GM12872 (cell line): Measurements from ENCODE around the gene SLC7A4.

Experiments used
- TF ChIP-seq, protein P1 (sequence below): IDR thresholded peaks from 3 replicates; pipeline ENCODE4 v1.5.1; 2011; ENCODE audit warnings: low read depth, mild to moderate bottlenecking, low read length, moderate library complexity; ENCODE audit not compliant: insufficient read depth

Gene SLC7A4

DNA sequence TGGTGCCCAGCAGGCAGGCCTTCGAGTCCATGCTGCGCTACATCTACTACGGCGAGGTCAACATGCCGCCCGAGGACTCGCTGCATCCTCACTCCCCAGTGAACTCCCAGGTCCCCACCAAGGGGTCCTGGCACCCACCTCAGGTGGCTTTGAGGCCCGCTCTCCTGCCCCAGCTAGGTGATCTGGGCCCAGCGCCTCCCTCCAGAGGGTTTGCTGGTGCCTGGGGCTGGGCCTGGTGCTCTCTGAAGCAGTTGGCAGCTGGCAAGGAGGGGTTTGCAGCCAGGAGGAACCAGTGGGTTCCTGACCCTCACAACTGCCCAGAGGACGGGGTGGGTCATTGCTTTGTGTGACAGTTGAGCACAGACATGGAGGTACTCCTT, 36.3 kb downstream of the SLC7A4 start:
- TF ChIP-seq, protein P1, sequence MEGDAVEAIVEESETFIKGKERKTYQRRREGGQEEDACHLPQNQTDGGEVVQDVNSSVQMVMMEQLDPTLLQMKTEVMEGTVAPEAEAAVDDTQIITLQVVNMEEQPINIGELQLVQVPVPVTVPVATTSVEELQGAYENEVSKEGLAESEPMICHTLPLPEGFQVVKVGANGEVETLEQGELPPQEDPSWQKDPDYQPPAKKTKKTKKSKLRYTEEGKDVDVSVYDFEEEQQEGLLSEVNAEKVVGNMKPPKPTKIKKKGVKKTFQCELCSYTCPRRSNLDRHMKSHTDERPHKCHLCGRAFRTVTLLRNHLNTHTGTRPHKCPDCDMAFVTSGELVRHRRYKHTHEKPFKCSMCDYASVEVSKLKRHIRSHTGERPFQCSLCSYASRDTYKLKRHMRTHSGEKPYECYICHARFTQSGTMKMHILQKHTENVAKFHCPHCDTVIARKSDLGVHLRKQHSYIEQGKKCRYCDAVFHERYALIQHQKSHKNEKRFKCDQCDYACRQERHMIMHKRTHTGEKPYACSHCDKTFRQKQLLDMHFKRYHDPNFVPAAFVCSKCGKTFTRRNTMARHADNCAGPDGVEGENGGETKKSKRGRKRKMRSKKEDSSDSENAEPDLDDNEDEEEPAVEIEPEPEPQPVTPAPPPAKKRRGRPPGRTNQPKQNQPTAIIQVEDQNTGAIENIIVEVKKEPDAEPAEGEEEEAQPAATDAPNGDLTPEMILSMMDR: no peak

DNA sequence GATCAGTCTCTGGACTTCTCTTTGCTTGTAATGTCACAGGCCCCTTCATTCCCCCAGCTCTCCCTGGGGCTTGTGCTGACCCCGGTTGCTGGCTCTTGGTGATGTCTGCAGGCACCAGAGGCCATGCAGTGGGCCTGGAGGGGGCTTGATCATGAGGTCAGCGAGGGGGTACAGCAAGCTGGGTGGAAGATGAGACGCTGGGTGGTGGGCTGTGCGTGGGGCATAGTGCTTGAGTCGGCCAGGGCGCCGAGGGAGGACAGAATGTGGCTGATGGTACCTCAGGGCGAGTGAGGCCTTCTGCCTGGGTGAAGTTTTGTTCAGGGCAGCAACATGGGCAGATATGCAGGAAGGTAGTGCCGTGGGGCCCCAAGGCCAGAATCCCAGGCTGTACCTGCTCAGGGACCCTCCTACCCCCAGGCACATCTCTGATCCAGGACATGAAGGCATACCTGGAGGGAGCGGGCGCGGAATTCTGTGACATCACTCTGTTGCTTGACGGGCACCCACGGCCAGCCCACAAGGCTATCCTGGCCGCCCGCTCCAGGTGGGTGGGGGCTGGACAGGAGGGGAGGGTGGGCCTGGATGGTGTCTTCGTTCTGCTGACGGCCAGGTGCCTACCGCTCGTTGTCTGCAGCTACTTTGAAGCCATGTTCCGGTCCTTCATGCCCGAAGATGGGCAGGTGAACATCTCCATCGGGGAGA, 36.9 kb downstream of the SLC7A4 start:
- TF ChIP-seq, protein P1: no peak

DNA sequence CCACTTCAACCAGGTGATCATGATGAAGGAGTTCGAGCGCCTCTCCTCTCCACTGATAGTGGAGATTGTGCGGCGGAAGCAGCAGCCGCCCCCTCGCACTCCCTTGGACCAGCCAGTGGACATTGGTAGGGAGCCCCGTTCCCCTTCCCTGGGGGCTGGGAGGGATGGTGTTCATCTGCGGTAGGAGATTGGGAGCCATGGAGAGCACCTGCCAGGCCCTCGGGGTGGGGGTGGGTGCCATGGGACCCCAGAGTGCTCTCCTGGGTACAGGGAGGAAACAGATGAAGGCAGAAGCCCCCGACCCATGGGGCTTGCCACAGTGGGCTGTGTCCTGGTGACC, 37.5 kb downstream of the SLC7A4 start:
- TF ChIP-seq, protein P1: no peak

DNA sequence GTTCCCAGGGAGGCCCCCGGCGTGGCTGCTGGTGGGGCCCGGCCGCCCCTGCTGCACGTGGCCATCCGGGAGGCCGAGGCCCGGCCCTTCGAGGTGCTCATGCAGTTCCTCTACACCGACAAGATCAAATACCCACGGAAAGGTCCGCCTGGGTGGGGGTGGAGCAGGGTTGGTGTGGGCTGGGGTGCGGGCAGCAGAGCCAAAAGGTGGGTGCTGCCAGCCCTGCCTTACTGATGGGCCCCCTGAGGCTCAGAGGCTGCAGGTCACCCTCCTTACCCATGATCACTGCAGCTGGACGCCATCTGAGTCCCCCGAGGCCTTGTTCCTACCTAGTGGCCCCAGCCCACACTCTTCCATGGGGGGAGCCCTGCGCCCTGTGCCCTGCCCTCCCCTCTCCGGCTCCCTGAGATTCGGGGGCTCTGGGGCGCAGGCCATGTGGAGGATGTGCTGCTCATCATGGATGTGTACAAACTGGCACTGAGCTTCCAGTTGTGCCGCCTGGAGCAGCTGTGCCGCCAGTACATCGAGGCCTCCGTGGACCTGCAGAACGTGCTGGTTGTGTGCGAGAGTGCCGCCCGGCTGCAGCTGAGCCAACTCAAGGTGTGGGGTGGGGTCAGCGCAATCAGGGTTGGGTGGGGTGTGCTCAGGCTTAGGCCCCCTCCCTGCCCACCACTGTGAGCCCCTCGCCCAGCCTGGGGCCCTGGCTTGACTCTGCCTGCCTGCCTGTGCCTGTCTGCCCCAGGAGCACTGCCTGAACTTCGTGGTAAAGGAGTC, 38.0 kb downstream of the SLC7A4 start:
- TF ChIP-seq, protein P1: no peak

DNA sequence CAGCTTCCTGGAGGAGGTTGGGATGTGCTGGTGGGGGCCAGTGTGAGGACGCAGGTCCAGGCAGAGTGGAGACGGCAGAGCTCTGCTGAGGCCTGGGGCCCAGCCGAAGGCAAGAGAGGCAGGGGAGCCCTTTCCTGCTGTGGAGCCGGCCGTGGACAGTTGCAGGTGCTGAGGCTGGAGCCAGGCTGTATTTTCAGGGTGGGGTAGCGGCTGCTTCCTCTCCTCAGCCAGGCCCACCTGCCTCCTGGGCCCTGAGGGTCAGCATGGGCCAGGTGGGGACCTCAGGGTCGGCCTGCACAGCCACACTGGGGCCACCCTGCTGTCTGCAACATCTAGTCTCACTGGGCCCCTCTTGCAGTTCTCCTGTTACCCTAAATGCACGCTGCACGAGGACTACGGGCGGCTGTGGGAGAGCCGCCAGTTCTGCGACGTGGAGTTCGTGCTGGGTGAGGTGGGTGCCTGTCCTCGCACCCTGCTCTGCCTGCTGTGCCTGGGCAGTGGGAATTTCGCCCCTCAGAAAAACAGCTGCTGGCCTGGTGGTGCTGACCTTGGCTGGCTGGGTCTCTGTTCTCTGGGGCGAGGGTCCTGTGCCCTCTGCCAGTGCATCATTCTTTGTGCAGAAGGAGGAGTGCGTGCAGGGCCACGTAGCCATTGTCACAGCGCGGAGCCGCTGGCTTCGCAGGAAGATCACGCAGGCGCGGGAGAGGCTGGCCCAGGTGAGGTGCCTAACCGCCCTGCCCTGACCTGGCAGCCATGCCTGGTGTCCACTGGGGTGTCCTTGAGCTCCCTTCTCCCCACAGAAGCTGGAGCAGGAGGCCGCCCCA, 38.8 kb downstream of the SLC7A4 start:
- TF ChIP-seq, protein P1: no peak

DNA sequence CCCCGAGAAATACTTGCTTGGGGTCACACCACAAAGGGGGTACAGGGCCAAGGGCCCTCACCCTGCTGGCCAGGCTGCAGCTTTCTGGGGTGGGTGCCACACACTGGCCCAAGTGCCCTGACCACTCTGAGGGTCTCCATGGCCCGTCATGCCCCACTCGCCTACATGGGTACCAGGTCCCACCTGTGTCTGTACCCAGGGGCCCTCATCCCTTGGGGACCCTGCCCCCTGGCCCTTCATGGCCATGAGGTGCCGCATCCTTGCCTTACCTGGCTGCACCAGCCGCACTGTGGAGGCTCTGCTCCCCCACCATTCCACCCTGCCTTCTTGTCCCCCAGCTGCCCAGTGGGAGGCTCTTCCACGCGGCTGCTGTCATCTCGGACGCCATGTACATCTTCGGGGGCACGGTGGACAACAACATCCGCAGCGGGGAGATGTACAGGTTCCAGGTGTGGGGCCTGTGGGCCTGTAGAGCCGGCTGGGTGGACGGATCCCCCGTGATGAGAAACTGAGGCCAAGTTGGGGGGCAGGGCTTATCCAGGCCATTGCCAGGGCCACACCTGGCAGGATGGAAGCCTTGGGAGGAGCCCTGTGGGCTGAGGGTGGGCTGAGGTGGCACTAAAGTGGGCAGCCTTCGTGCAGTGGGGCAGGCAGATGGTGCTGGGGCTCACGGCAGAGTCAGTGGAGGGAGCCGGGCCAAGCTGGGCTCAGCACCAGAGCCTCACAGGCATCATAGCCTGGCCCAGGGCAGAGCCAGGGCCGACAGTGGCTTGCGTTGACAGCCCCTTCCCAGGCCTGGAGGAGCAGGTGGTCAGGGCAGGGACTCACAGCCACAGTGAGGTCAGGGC, 39.7 kb downstream of the SLC7A4 start:
- TF ChIP-seq, protein P1: no peak
